Lower leg skin (tissue), 3 donors: Measurements from ENCODE around the gene TIPIN.

Source experiments
- CTCF ChIP-seq, 3 donors: fragments of 450-650 bp; IDR thresholded peaks; one replicate each; pipeline ENCODE4 v1.5.1; 2016; ENCODE audit warnings: antibody characterized with exemption in 3 of 3, mild to moderate bottlenecking in 3 of 3, moderate library complexity in 2 of 3
- POLR2A ChIP-seq, 2 donors: fragments of 450-650 bp; IDR thresholded peaks; one replicate each; pipeline ENCODE4 v1.6.1; 2016 to 2017; ENCODE audit warnings: antibody characterized with exemption in 2 of 2, mild to moderate bottlenecking in 1 of 2, moderate library complexity in 1 of 2

- TF ChIP-seq POLR2A (IDR thresholded peaks at IDR 0.05) = no peak
- no peak for TF ChIP-seq CTCF (IDR thresholded peaks at IDR 0.05)
These were observed 64.5 kb downstream of the TIPIN start for GRCh38 chr15:66291816-66292570.
